ENCODE results near the gene MON1B. TPM values are rescaled to one million over a fixed set of nuclear protein-coding genes. Genes with fewer than 3 reads are reported as not detected.

Gene MON1B
- total RNA-seq, 1 experiment from 2014 or later = 49.1 TPM

GRCh38 chr16:77148121-77148520 lies 42.9 kb upstream of the MON1B start (continued):
- no peak for TF ChIP-seq ZNF396 (CRISPR knock-in tag; IDR thresholded peaks at IDR 0.05; ENCODE audit: borderline replicate concordance)
- no peak for TF ChIP-seq GTF2I (CRISPR knock-in tag; conservative IDR thresholded peaks at IDR 0.05)
- no peak for TF ChIP-seq TEAD1 (CRISPR knock-in tag; IDR thresholded peaks at IDR 0.05)

- H3K36me3 Mint-ChIP-seq = peaks cover 26% of the 10 kb centered on the region
- no peak overlapping the region for H3K4me3 Mint-ChIP-seq
- CTCF ChIA-PET = no interaction called here
- H3K27ac Mint-ChIP-seq = no peak overlapping the region
- TF ChIP-seq IRF1 (CRISPR knock-in tag; IDR thresholded peaks at IDR 0.05) (no peak), JUN (CRISPR knock-in tag; IDR thresholded peaks at IDR 0.05) (no peak), NFE2L1 (CRISPR knock-in tag; IDR thresholded peaks at IDR 0.05) (no peak), GRHL2 (CRISPR knock-in tag; IDR thresholded peaks at IDR 0.05; ENCODE audit: insufficient replicate concordance, severe bottlenecking) (no peak), NR3C1 (CRISPR knock-in tag; conservative IDR thresholded peaks at IDR 0.05; ENCODE audit: low read depth) (no peak), ATF6 (CRISPR knock-in tag; IDR thresholded peaks at IDR 0.05) (no peak), USF1 (CRISPR knock-in tag; IDR thresholded peaks at IDR 0.05) (no peak), CDX4 (CRISPR knock-in tag; IDR thresholded peaks at IDR 0.05; ENCODE audit: borderline replicate concordance) (no peak), ARID4B (CRISPR knock-in tag; IDR thresholded peaks at IDR 0.05; ENCODE audit: borderline replicate concordance) (no peak), SMAD4 (CRISPR knock-in tag; IDR thresholded peaks at IDR 0.05) (no peak)
- H3K4me1 Mint-ChIP-seq = no peaks in the 10 kb centered on the region
- DNase-seq (ENCODE audit: low spot score) (no peak), ATAC-seq (no peak)
- H3K27me3 Mint-ChIP-seq (ENCODE audit: low read depth) = peaks cover 4% of the 10 kb centered on the region; the same call in 1 of the 2 replicates
- POLR2A ChIA-PET = no interaction called here
- peaks cover 59% of the 10 kb centered on the region for H3K9me3 Mint-ChIP-seq
These were observed 33.5 kb upstream of the MON1B start for GRCh38 chr16:77157346-77158058.

GRCh38 chr16:77158293-77158692 lies 32.7 kb upstream of the MON1B start:
- H3K4me3 Mint-ChIP-seq = no peak overlapping the region
- POLR2A ChIA-PET = no interaction called here
- CTCF ChIA-PET = no interaction called here
- H3K27ac Mint-ChIP-seq = no peak overlapping the region
- DNase-seq (ENCODE audit: low spot score) (no peak), ATAC-seq (no peak)
- H3K36me3 Mint-ChIP-seq = peaks cover 26% of the 10 kb centered on the region
- H3K27me3 Mint-ChIP-seq (ENCODE audit: low read depth) = peaks cover 3% of the 10 kb centered on the region; the same call in 1 of the 2 replicates
- H3K4me1 Mint-ChIP-seq = no peaks in the 10 kb centered on the region
- peaks cover 59% of the 10 kb centered on the region for H3K9me3 Mint-ChIP-seq
- no peak for TF ChIP-seq GRHL2 (CRISPR knock-in tag; IDR thresholded peaks at IDR 0.05; ENCODE audit: insufficient replicate concordance, severe bottlenecking)
- no peak for TF ChIP-seq ZNF263 (CRISPR knock-in tag; IDR thresholded peaks at IDR 0.05; ENCODE audit: low read depth)
- TF ChIP-seq STAT6 (CRISPR knock-in tag; conservative IDR thresholded peaks at IDR 0.05; ENCODE audit: low read depth) = no peak
- TF ChIP-seq TEAD1 (CRISPR knock-in tag; IDR thresholded peaks at IDR 0.05) = no peak
- TF ChIP-seq SMAD3 (CRISPR knock-in tag; IDR thresholded peaks at IDR 0.05; ENCODE audit: borderline replicate concordance) = no peak
- no peak for TF ChIP-seq CREB1 (CRISPR knock-in tag; IDR thresholded peaks at IDR 0.05)
- TF ChIP-seq TP53 (CRISPR knock-in tag; IDR thresholded peaks at IDR 0.05) = no peak
- TF ChIP-seq E2F5 (CRISPR knock-in tag; IDR thresholded peaks at IDR 0.05) = no peak
- TF ChIP-seq ETV6 (CRISPR knock-in tag; IDR thresholded peaks at IDR 0.05) = no peak

Measured in WTC11 (cell line).